ENCODE data around the gene PITX1.
A peak's percentile ranks its signal among the peaks of the same experiment; 100 is the strongest.
"Not testable (repeated sequence)": the region's sequence is repeated elsewhere in the genome, so short reads cannot be mapped to it uniquely, and the experiment has no call there.

Gene PITX1

GRCh38 chr5:135033901-135034235 is at the start of gene PITX1:
Gene PITX1, minus strand, starts transcription at chr5:135034228. Its CDS starts 347 bp downstream, at chr5:135033881.
- no peak for DNase-seq

DNA sequence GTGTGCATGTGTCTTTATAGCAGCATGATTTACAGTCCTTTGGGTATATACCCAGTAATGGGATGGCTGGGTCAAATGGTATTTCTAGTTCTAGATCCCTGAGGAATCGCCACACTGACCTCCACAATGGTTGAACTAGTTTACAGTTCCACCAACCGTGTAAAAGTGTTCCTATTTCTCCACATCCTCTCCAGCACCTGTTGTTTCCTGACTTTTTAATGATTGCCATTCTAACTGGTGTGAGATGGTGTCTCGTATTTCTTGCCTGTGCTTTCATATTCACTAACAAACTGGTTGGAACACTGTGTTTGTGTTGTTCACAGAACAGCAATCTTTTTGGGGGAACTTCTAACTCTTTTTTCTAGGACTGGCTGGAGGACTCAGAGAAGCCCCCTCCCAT is 49.3 kb upstream of the PITX1 start:
- DNase-seq: not testable (repeated sequence)

DNA sequence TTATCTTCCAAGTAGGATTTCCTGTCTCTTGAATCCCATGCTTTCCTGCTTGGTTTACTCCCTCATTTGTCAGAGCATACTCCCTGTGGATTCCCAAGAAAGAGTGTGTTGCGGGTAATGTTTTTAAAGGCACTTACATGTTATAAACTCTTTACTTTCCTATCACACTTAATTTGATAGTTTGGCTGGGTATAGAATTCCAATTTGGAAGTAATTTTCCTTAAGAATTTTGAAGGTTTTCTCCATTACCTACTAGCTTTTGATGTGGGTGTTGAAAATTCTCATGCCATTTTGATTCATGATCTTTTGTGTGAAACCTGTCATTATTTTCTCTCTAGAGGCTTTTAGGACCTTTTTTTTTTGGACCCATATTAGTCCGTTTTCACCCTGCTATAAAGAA is 47.2 kb upstream of the PITX1 start:
- DNase-seq: no peak

DNA sequence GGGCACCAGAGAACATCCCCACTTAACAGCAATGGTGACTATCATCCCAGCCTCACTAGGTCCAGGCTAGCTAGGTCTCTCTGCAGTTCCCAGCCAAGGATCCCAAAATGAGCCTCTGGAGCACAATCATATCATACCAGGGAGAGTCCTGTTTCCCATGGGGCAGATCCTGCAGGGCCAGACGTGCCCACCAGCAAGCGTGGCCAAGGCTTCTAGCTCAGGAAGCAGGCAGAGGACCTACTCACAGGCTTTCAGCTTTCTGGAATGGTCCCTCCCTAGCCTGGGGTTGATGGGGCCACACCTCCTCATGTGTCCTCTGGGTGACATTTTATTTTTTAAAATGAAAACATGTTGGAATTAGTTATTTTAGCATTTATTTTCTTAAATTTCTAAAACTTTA is 45.7 kb upstream of the PITX1 start:
- DNase-seq: no peak

DNA sequence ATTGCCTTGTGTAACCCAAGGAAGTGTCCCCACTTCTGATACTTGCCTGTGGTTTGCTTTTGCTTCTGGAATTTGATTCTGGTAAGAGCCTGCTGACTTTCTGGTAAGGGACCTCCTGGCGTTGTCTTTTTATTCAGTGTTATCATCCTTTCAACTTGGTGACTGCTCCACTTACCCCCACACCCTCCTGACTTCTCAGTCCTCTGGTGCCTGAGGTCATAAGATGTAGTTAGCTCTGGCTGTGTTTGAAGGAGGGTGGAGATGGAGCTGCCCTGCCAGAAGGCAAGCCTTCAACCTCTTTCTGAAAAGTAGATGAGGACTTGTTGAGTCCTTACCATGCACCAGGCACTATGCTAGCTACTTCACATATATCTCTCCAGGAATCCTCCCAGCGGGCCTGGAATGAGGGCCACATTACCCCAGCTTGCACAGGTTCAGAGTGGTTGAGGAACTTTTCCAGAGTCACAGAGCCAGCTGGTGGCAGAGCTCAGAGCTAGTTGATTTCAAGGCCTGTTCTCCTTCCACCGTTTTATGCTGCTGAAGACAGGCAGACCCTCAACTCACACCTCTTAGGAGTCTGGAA is 45.2 kb upstream of the PITX1 start:
- no peak for DNase-seq

GRCh38 chr5:135076801-135077200 is 42.8 kb upstream of the PITX1 start:
- DNase-seq: no peak

DNA sequence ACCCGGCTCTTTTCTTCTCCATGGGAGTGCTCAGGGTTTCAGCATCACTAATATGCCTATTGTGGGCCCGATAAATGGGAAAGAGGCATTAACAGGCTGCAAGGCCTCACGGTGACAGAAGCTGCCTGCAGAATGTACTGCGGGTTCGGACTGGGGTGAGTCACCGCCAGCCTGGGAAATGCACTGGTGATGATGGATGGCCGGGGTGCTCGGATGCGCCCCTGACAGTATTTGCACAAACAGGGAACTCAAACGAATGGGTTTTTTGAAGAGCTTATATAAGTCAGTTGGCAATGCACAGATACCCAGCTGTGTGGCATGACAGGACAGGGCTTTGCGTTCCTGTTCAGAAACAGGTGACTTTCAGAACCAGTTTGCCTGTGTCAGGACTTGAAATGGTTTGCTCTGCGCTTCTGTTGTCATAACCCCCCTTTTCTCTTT is 42.0 kb upstream of the PITX1 start:
- no peak for DNase-seq

DNA sequence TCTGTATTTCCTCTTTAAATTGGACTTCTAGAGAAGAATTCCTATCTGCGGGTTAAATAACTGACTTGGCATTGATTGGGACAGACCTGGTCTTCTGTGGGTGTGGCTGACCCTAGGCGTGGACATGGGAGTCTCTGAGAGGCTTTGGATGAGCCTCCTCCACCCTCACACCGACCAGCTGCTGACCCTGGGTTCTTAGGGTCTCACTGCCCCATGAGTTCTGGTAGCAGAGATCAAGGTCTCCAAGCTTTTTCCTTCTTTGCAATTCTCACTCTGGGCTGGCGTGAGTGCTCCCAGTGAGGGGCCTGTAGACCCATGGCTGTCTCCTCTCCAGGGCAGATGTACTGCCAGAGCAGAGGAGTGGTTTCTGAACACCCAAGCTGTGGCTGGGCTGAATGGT is 41.6 kb upstream of the PITX1 start:
- no peak for DNase-seq

GRCh38 chr5:135073761-135074345 is 39.8 kb upstream of the PITX1 start:
- DNase-seq: peak; percentile 51

- no peak for DNase-seq
These were observed 38.6 kb upstream of the PITX1 start for GRCh38 chr5:135072387-135073281.

GRCh38 chr5:135071311-135071710 is 37.3 kb upstream of the PITX1 start:
- no peak for DNase-seq

DNA sequence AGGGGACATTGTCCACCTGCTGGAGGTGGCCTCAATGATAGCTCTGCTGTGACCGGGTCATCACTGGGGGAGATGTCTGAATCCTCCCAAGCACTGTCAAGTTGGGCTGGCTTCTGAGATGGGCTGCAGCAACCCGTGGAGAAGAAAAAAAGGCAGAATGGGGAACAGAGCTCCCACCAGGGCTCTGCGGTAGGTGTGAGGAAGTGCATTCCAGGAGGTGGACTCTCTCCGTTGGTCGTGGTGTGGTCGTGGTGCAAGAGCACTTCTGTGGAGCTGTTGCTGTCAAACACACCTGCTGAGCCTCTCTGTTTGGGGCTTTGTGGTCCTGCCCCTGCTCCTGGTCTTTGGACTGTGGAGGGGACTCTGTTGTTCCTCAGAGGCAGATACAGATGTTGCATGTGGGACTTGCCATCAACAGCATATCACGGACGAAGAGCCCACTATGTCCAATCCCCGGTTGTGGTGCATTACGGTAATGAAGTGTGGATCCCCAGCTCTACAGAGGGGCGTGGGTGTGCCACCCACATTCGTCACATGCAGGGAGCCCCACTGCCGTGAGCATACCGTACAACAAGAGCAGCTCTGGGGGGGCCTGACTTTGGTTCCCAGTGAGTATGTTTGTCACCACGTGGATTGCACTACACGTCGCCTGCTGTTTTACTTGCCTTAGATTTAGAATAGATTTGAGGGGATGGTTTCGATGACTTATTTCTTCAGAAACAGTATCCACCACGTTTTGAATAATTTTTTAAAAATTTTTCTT is 36.0 kb upstream of the PITX1 start:
- DNase-seq: no peak

DNA sequence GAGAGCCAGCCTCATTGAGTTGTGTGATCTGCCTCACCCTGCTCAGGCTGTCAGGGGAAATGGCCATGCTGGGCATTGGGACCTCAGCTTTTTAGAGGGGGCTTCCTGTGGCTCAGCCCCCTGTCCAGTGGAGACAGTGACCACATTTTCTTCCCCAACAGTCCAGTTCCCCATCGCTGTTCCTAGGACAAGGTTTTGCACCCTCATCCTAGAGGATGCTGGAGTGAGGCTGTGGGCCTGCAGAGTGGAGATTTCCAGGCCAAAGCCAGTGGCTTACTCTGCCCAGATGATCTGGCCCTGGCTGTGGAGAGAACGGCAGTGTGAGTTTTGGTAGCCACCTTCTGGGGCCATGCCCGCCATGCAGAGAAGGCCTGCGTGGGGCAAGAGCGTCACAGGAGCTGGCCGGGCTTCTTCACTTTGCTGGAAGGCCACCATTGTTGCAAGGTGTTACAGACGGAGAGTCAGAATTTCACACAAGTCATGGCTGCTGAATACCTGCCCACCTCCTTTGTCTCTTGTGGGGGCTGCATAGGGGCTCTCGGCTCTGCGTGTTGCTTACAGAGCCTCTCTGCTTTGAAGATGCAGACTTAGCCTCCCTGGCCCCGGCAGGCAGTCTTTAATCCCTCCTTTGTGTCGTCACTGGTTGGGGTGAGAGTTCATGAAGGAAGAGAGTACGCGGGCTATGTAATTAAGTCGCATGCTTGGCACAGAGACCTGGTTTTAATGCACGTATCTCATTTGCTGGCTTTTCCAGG is 35.2 kb upstream of the PITX1 start:
- DNase-seq: no peak

- DNase-seq: no peak
These were observed 33.6 kb upstream of the PITX1 start for GRCh38 chr5:135067587-135067986.

GRCh38 chr5:135066781-135067180 is 32.8 kb upstream of the PITX1 start:
- no peak for DNase-seq

GRCh38 chr5:135065306-135066265 is 31.6 kb upstream of the PITX1 start:
- no peak for DNase-seq

DNA sequence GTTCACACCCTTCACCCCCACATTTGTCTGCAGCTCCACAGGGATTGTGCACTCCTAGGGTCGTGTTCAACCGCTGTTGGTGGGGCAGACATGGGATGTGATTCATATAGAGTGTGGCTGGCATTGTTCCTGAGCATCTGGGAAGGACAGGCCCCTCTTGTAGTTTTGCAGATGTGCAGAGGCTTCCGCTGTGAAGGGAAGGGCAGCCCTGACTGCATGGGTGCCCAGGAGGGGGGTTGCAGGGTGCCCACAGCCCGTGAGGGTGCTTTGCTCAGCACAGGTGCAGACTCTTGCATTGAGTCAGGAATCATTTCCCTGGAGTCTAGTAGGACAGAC is 30.2 kb upstream of the PITX1 start:
- DNase-seq: no peak

DNA sequence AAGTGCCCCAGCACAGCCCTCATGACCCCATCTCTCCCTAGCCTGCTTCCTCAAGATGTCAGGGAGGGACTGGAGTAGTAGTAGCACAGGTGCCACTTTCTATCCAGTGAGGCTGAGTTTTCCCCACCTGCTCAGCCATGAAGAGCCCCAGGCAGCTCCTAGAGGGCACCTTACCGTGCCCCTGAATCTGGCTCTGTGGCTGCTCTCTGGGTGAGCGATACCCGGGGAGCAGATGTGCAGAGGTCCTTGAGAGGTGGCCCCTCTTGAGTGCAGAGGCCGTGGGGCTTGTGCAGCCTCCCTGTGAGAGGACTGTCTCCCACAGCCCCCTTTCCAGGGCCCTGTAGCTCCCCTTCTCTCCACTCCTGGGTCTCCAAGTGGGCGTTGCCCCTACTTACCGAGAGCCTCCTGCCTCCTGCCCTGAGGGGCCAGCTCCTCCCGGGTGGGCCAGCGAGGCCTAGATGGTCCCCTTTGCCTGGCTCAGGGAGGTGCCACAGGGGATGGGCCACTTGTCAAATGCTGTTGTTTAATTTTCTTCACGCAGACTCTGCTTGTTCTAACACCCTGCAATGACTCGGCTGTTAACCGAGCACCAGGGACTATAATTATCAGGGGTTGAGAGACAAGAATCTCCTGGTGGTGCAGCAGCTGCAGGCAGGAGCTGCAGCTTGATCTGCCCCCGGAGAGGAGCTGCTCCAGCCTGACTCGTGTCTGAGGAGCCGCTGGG is 29.6 kb upstream of the PITX1 start:
- DNase-seq: no peak

DNA sequence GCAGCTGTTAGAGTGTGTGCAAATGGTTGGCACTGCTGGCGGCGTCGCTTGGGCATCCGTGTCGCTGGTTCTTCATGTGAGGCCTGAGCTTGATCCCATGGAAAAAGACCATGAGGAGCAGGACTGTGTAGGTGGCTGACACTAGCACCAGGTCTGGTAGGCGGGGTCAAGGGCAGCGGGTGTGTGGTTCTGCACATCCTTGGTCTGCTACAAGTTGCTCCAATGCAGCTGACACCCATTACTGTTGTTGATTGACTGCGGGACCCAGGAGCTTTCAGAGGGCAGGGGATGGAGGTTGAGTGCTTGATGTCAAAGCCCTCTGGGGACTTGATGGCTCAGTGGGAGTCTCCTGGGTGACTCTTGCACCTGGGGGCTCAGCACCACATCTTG is 29.0 kb upstream of the PITX1 start:
- DNase-seq: no peak

GRCh38 chr5:135062216-135063055 is 28.4 kb upstream of the PITX1 start:
- DNase-seq: no peak
